ENCODE data around the gene BMP2K.

DNA sequence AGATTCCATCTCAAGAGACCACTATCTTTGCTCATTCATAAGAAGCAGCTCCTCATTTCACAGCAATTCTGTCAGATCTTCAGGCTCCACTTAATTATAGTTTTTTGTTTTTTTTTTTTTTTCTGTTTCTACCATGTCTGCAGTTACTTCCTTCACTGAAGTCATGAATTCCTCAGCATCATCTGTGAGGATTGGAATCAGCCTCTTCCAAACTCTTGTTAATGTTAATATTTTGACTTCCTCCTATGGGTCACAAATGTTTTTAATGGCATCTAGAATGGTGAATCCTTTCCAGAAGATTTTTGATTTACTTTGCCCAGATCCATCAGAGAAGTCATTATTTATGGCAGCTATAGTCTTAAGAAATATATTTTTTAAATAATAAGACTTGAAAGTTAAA is 53.1 kb downstream of the BMP2K start:
- no peak for TF ChIP-seq CTCF (IDR thresholded peaks at IDR 0.05)
- TF ChIP-seq POLR2A (IDR thresholded peaks at IDR 0.05): no peak
- no peak for TF ChIP-seq POLR2AphosphoS5 (IDR thresholded peaks at IDR 0.05)
